SH-SY5Y (cell line): ENCODE data around the gene MAPT.

Experiments
- GATA2 ChIP-seq: IDR thresholded peaks from 2 replicates; pipeline ENCODE4 v1.6.1; 2011; ENCODE audit warnings: mild to moderate bottlenecking, low read depth, low read length
- GATA3 ChIP-seq: IDR thresholded peaks from 2 replicates; pipeline ENCODE4 v1.6.1; 2011; ENCODE audit warnings: low read depth, mild to moderate bottlenecking, low read length, moderate library complexity

DNA sequence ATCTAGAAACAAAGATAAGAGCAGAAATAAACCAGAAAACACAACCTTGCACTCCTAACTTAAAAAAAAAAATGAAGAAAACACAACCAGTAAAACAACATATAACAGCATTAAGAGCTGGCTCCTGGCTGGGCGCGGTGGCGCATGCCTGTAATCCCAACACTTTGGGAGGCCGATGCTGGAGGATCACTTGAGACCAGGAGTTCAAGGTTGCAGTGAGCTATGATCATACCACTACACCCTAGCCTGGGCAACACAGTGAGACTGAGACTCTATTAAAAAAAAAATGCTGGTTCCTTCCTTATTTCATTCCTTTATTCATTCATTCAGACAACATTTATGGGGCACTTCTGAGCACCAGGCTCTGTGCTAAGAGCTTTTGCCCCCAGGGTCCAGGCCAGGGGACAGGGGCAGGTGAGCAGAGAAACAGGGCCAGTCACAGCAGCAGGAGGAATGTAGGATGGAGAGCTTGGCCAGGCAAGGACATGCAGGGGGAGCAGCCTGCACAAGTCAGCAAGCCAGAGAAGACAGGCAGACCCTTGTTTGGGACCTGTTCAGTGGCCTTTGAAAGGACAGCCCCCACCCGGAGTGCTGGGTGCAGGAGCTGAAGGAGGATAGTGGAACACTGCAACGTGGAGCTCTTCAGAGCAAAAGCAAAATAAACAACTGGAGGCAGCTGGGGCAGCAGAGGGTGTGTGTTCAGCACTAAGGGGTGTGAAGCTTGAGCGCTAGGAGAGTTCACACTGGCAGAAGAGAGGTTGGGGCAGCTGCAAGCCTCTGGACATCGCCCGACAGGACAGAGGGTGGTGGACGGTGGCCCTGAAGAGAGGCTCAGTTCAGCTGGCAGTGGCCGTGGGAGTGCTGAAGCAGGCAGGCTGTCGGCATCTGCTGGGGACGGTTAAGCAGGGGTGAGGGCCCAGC is 107.3 kb downstream of the MAPT start:
- no peak for TF ChIP-seq GATA2
- TF ChIP-seq GATA3: no peak
